HG03097 (cell line): ENCODE results near the gene NLGN2.
"Not testable (repeated sequence)": the region's sequence is repeated elsewhere in the genome, so short reads cannot be mapped to it uniquely, and the experiment has no call there.

Experiments
- ATAC-seq: cut with Tn5 transposase; IDR thresholded peaks from one replicate; pipeline ENCODE4 v1.9.1; 2021; ENCODE audit not compliant: unreplicated experiment, low FRiP score

Gene NLGN2

DNA sequence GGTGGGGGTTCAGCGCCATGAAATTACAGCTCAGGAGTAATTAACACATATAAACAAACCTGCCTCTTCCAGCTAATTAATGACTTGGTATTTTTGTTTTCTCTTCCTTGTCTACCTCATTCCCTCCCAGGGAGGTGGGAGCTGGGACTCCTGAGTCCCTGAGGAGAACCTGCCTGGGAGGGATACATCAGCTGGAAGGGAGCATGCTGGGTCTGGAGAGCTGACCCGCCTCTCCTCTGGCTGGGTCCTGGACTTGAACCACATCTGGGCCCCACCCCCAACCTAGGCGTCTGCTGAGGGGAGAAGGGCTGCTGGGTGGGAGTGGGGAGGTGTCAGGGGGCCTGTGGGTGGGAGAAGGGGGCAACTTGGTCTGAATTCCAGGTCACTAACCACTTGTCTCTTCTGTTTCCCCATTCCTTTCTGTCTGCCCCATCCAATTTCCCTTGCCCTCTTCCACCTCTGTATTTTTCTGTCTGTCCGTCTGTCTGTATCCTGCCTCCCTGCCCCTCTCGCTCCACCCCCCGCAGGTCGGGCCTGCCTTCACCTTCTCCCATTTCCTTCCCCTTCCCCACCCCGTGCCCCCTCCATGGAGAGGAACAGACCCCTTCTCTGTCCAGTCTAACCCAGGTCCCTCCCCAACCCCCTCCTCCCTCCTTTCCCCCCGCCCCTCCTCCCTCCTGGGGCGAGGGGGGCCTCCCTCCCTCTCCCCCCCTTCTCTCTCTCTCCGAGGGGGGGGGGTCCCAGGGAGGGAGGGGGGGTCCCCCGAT, at the start of gene NLGN2:
Gene NLGN2, plus strand, starts transcription at position 361 of the 767 bp plus-strand sequence. CDS start 411 bp downstream, outside the sequence.
- no peak for ATAC-seq

DNA sequence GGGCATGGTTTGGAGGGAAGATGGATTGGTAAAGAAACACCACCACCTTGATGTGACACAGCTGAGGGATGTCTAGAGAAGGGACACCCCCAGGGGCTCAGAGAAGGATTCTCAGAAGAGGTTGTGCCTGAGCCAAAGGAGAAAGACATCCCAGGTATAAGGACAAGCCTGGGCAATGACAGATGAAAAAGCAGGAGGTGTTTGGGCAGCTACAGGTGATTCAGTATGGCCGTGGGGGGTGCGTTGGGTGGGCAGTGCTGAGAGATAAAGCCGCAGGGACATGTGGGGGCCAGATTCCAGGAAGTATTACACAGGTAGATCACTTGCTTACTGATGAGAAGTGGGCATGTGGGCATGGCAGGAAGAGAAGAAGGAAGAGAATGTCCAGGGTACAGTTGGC, 45.7 kb upstream of the NLGN2 start:
- ATAC-seq, result no peak

DNA sequence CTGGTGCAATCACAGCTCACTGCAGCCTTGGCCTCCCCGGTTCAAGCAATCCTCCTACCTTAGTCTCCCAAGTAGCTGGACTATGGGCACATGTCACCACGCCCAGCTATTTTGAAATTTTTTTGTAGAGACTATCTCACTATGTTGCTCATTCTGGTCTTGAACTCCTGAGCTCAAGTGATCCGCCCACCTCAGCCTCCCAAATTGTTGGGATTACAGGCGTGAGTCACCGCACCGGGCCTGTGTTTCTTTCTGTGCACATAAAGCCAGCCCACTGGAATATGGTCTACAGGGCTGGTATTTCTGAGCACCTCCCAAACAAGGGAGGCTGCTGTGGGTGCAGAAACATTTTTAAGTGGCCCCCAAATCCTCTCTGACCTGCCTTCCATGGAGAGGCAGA, 44.3 kb upstream of the NLGN2 start:
- no peak for ATAC-seq

DNA sequence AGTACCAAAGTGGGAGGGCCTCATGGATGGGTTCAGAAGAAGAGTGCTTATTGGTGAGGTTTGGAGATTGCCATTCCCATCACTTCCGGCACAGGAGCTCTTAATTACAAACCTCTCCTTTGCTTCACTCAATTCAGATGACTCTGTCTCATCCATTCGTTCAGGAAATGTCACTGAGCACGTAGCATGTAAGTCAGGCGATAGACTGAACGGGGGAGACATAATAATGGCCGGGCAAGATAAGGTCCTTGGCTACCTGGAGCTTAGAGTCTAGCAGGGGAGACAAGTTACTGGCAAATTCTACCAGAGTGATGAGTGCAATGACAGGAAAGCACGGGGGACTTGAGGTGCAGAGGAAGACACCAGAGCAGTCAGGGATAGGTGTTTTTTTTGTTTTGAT, 41.7 kb upstream of the NLGN2 start:
- ATAC-seq, result not testable (repeated sequence)

DNA sequence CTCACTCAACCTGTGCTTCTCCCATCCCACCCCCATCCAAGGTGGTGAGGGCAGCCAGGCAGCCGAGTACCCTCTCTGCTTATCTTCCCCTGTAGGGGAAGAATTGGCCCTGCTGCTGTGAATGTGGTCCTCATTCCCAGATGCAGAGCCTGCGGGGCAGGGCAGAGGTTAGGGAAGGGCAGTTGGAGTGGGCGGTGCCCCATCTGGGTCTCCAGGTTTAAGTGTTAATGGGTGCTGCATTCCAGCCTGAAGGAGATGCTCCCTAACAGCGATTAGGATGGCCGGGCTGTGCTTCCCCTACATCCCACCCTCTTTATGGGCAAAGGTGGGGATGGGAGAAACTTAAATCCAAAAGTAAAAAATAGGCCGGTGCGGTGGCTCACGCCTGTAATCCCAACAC, 40.6 kb upstream of the NLGN2 start:
- no peak for ATAC-seq

DNA sequence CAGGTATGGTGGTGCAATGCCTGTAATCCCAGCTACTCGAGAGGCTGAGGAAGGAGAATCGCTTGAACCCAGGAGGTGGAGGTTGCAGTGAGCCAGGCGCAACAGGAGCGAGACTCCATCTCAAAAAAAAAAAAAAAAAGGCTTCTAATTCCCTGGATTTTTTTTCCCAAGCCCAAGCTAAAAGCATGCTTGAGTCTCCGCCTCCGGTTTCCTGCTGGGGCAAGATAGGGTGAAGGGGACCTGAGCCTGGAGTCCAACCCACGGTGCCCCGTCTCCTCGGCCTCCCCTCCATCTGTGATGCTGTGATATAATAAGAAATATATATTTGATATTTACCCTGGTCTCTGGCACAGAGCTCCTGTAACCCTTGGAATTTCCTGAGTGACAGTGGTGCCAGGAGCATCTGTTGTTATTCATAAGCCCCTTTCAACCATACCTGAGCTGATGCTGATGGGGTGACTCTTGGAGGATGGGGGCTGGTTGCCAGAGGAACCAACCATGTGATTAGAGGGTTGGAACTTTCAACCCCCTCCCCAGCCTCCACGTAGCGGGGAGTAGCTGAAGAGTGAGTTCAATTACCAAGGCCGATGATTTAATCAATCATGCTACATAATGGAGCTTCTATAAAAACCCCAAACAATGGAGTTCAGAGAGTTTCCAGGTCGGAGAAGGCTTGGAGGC, 39.6 kb upstream of the NLGN2 start:
- ATAC-seq, result no peak

DNA sequence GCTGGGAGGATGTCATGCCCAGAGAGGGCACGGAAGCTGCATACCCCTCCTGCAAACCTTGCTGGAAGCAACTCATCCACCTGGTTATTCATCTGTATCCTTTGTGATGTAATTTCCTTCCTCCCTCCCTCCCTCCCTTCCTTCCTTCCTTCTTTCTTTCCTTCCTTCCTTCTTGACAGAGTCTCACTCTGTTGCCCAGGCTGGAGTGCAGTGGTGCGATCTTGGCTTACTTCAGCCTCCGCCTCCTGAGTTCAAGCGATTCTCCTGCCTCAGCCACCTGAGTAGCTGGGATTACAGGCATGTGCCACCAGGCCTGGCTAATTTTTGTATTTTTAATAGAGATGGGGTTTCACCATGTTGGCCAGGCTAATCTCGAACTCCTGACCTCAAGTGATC, 39.0 kb upstream of the NLGN2 start:
- not testable (repeated sequence) for ATAC-seq

DNA sequence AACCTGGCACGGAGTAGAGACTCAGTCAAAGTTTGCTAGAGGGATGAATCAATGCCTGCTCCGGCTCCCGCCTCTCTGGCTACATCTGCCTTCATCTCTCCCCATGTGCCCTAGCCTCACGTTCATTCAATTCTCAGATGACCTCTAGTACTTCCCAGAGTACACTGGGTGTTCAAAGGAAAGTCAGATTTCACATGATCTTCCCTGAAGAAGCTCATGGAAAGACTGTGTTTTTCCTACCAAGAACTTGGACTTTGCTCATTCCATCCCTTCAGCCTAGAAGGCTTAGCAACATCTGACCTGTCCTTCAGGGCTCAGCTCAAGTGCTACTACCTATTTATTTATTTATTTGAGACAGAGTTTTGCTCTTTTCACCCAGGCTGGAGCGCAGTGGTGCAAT, 37.8 kb upstream of the NLGN2 start:
- ATAC-seq, result no peak

DNA sequence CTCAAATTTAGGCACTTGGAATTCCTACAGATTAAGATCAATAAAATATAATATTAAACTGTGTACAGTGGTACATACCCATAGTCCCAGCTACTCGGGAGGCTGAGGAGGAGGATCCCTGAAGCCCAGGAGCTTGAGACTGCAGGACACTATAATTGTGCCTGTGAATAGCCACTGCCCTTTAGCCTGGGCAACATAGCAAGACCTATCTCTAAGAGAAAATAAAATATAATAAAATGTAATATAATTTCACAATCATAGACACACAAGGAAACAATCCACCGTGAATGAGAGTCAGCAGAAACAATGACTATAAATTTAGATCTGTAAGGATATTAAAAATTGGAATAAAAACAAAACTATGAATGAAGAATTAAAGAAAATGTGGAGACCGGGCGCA, 36.8 kb upstream of the NLGN2 start:
- no peak for ATAC-seq

DNA sequence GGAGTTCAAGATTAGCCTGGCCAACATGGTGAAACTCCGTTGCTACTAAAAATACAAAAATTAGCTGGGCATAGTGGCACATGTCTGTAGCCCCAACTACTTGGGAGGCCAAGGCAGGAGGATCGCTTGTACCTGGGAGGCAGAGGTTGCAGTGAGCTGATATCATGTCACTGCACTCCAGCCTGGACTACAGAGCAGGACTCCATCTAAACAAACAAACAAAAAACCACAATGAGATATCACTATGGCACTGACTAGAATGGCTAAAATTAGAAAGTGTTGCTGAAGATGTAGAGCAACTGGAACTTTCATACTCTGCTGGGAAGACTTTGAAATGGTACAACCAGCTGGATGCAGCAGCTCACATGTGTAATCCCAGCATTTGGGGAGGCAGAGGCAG, 33.3 kb upstream of the NLGN2 start:
- ATAC-seq, result no peak

DNA sequence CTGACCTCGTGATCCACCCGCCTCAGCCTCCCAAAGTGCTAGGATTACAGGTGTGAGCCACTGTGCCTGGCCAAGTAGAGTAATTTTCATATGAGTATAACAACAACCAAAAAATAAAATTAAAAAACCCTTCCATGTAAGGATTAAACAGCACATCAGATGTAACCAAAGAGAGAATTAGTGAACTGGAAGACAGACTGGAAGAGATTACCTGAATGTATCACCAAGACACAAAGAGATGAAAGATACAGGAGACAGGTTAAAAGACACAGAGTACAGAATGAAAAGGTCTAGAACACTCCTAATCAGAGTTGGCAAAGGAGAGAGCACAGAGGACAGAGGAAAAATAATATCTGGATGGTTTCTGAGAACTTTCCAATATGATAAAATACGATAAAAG, 28.5 kb upstream of the NLGN2 start:
- no peak for ATAC-seq

DNA sequence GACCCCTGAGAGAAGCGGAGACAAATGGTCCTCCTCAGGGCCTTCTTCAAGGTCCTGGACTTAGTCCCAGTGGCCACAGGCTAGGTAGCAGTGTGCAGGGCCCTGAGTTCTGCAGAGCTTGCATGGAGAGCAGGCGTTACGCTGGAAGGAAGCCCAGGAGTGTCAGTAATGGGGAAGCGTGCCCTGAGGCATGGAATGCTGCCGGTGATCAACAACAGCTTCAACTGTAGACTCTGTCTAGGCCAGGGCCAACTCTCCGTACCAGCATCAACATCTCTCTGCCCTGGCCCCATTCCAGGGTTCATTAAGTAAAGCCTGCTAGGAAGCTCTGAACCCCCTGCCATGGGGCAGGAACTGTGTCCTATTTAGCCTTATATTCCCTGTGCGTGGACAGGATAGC, 27.3 kb upstream of the NLGN2 start:
- no peak for ATAC-seq

DNA sequence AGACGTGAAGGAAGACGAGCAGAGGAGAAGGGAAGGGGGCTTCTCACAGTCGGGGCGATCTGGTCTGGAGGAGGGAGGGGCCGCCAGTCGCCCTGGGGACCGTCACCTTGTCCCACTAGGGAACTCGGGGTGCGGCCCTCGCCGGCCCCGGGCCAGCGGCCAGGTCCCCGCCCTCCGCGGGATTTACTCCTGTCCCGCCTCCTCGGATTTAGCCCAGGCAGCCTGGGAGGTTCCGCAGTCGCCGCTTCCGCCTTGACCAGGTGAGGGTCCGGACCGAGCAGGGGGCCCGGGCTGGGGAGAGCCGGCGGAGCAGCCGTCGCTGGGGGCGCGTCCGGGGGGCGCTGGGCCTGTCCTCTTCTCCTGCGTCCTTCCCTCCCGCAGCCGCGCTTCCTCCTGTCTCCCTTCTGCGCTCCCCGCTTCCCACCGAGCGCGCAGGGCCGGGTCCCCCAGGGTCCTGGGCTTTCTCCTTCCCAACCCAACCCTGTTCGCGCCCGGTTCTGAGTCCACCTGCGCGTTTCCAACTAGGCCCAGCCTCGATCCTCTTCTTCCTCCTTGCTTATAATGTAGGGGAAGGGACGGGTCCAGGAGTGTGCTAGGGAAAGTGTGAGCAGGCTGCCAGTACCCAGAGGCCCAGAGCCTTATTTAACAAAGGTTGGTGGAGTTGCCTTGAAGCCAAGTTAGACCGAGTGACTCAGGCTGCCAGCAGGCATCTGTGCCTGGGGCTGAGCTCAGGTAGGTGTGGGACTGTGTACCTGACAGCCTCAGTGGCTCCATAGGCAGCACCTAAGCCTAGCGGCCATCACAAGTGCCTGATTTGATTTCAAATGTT, 26.6 kb upstream of the NLGN2 start, which contains the start of gene TNK1:
Gene TNK1, plus strand, starts transcription at position 235 of the 829 bp plus-strand sequence. CDS start 1,838 bp downstream, outside the sequence.
- no peak for ATAC-seq

DNA sequence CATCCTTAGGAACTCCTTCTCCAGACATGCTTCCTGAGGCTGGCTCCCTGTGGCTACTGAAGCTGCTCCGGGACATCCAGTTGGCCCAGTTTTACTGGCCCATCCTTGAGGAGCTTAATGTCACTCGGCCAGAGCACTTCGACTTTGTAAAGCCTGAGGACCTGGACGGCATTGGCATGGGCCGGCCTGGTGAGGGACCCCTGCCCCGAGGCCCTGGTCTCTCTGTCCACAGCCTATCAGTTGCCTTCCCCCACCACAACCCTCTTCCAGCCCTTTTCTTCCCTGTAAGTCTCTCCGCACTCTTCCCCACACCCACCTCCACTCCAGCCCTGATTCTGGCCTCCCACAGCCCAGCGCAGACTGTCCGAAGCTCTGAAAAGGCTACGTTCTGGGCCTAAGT, 24.7 kb upstream of the NLGN2 start:
- ATAC-seq, result no peak

DNA sequence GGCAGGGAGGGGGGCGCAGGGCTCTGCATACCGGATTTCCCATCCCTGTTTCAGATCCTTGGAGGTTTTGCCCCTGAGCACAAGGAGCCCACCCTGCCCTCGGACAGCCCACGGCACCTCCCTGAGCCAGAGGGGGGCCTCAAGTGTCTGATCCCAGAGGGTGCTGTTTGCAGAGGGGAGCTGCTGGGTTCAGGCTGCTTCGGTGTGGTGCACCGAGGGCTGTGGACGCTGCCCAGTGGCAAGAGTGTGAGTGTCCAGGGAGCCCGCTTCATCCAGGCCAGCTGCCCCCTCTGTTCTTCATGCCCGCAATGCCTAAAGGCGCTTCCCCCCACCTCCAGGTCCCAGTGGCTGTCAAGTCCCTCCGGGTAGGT, 24.3 kb upstream of the NLGN2 start:
- ATAC-seq, result no peak

DNA sequence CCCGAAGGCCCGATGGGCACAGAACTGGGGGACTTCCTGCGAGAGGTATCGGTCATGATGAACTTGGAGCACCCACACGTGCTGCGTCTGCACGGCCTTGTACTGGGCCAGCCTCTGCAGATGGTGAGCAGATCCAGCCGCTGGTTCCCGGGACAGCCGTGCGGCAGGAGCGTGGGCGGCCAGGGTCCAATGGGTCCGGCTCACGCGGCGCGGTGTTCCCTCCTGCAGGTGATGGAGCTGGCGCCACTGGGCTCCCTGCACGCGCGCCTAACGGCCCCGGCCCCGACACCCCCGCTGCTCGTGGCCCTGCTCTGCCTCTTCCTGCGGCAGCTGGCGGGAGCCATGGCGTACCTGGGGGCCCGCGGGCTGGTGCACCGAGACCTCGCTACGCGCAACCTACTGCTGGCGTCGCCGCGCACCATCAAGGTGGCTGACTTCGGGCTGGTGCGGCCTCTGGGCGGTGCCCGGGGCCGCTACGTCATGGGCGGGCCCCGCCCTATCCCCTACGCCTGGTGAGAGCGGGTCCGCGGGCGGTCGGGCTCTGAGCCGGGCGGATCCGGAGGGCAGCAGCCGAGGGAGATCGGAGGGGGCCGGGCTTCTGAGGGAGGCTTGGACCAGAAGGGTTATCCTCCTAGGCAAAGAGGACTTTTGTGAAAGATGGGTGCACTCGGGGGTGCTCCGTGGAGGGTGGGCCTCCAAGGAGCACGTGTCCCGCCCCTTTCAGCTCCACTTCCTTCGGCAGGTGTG, 23.7 kb upstream of the NLGN2 start:
- no peak for ATAC-seq

DNA sequence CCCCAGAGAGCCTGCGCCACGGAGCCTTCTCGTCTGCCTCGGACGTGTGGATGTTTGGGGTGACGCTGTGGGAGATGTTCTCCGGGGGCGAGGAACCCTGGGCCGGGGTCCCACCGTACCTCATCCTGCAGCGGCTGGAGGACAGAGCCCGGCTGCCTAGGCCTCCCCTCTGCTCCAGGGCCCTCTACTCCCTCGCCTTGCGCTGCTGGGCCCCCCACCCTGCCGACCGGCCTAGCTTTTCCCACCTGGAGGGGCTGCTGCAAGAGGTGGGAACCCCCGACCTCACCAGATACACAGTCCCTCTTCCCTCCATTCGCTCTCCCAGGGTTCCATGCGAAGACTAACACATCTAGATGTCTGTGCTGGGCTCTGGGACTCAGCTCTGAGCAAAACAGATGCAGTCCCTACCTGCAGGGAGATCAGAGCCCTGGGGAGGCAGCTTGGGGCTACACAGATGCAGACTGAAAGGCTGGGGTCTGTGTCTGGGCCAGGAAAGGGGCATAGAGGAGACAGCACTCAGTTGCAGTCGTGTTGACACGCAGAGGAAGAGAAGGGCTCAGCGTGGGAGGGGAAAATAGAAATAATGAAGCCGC, 23.1 kb upstream of the NLGN2 start:
- no peak for ATAC-seq

DNA sequence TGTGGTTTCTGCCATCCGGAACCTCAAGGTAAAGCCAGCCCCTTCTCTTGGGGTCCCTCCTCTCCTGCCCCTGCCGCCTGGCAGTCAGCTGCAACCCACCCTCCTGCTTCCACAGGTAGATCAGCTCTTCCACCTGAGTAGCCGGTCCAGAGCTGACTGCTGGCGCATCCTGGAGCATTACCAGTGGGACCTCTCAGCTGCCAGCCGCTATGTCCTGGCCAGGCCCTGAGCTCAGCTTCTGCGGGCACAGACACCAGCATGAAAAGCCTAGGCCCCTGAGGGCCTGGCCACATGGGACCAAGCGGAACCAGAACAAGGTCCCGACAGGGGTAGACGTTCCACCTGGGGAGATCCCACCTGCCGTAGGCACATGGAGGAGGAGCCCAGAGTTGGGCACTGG, 18.8 kb upstream of the NLGN2 start:
- ATAC-seq, result no peak

DNA sequence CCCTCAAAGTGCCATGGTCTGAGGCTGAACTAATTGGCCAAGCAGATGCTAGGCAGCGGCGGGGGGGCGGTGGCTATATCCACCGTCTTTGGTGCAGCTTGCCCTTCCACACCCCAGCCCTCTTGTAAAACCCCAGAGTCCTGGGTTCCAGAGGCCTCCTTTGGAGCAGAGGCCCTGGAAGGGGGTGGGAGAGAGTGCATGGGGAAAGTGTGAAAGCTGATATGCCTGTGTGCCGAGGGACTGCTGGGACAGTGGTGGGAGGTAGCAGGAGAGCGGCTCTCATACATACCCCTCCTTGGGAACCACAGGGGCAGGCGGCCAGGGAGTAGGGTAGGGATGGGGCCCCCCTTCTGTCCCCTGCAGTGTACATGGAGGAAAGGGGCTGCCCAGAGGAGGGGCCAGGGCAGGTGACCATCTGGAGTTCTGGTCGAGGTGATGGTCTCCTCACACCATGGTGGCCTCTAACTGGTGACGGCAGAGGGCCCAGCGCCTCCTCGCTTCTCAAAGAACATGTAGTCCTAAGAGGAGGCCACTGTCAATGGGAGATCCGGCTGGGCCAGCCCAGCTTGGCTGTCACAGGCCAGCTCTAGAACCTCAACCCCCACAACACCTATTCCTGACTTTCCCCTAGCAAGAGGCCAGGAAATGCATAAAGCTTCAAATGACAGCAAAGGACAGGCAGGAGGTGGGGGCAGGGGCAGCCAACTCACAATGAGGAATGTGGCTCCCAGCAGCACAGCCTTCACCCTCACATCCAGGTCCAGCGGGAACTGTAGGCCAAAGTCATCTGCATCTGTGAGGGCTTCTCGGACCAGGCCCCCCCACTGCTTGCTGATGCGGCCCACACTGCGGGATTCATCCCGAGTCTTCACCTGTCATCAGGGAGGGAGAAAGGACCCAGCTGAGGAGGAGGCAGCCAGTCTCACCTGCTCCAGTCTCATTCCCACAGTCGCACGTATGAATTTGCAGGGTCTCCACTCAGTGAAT, 17.4 kb upstream of the NLGN2 start:
- no peak for ATAC-seq
